Mesenchymal stem cell (in vitro differentiated cells and primary cell): ENCODE results near the gene RGMA.
A peak's percentile ranks its signal among the peaks of the same experiment; 100 is the strongest.
"Not testable (repeated sequence)": the region's sequence is repeated elsewhere in the genome, so short reads cannot be mapped to it uniquely, and the experiment has no call there.

Experiments
- DNase-seq: peaks from one replicate; pipeline ENCODE4 v3.0.0-alpha.2; 2013
- H2AFZ ChIP-seq: one replicate; pipeline ENCODE4 v1.6.1; 2013; ENCODE audit warnings: low read depth, mild to moderate bottlenecking, control low read depth, inconsistent platforms, low read length, moderate library complexity
- H2AK5ac ChIP-seq: 2 replicates; pipeline ENCODE4 v1.6.1; 2013; ENCODE audit warnings: low read length, moderate library complexity, mild to moderate bottlenecking, inconsistent platforms; ENCODE audit not compliant: severe bottlenecking
- H2BK120ac ChIP-seq: one replicate; pipeline ENCODE4 v1.6.1; 2013; ENCODE audit warnings: low read depth, mild to moderate bottlenecking, inconsistent platforms, low read length, moderate library complexity
- H2BK12ac ChIP-seq, 2 experiments: one replicate each; pipeline ENCODE4 v1.6.1; 2013; ENCODE audit warnings: inconsistent platforms in 2 of 2, low read length in 2 of 2, mild to moderate bottlenecking in 2 of 2, moderate library complexity in 2 of 2, control low read depth in 1 of 2
- H2BK15ac ChIP-seq: one replicate; pipeline ENCODE4 v1.6.1; 2013; ENCODE audit warnings: mild to moderate bottlenecking, low read depth, inconsistent platforms; ENCODE audit not compliant: poor library complexity, severe bottlenecking
- H2BK5ac ChIP-seq: 2 replicates; pipeline ENCODE4 v1.6.1; 2013; ENCODE audit warnings: low read depth, mild to moderate bottlenecking, low read length, control low read depth, inconsistent platforms; ENCODE audit not compliant: poor library complexity, severe bottlenecking
- H3K14ac ChIP-seq, 2 experiments: one replicate each; pipeline ENCODE4 v1.6.1; 2013; ENCODE audit warnings: inconsistent platforms in 2 of 2, low read length in 2 of 2, control low read depth in 1 of 2, mild to moderate bottlenecking in 1 of 2, moderate library complexity in 1 of 2
- H3K18ac ChIP-seq, 2 experiments: one replicate each; pipeline ENCODE4 v1.6.1; 2013; ENCODE audit warnings: inconsistent platforms in 2 of 2, low read length in 2 of 2, control low read depth in 1 of 2, low read depth in 1 of 2, mild to moderate bottlenecking in 1 of 2
- H3K23ac ChIP-seq, 2 experiments: one replicate each; pipeline ENCODE4 v1.6.1; 2013; ENCODE audit warnings: inconsistent platforms in 2 of 2, low read length in 2 of 2, mild to moderate bottlenecking in 2 of 2, moderate library complexity in 2 of 2, control low read depth in 1 of 2
- H3K27ac ChIP-seq: 2 replicates; pipeline ENCODE4 v1.5.1; 2013; ENCODE audit warnings: mild to moderate bottlenecking, moderate library complexity, low read length, control low read depth, inconsistent platforms; ENCODE audit not compliant: poor library complexity, severe bottlenecking
- H3K27me3 ChIP-seq, 2 experiments: 2 replicates each; pipeline versions ENCODE4 v1.6.1 to v1.7.0; 2013; ENCODE audit warnings: low read length in 2 of 2, mild to moderate bottlenecking in 2 of 2, moderate library complexity in 2 of 2, control low read depth in 1 of 2, inconsistent platforms in 1 of 2; ENCODE audit not compliant: control insufficient read depth in 1 of 2, insufficient read depth in 1 of 2
- H3K36me3 ChIP-seq, 2 experiments: 2 replicates each; pipeline versions ENCODE4 v1.6.1 to v1.7.0; 2013; ENCODE audit warnings: low read length in 2 of 2, control low read depth in 1 of 2, inconsistent platforms in 1 of 2, low read depth in 1 of 2, mild to moderate bottlenecking in 1 of 2; ENCODE audit not compliant: insufficient read depth in 2 of 2, control insufficient read depth in 1 of 2
- H3K4ac ChIP-seq, 2 experiments: one replicate each; pipeline ENCODE4 v1.6.1; 2013; ENCODE audit warnings: inconsistent platforms in 2 of 2, low read length in 2 of 2, mild to moderate bottlenecking in 2 of 2, moderate library complexity in 2 of 2, control low read depth in 1 of 2, low read depth in 1 of 2
- H3K4me1 ChIP-seq: 2 replicates; pipeline ENCODE4 v1.6.1; 2013; ENCODE audit warnings: low read depth, low read length, control low read depth; ENCODE audit not compliant: control insufficient read depth, insufficient read depth
- H3K4me2 ChIP-seq: 2 replicates; pipeline ENCODE4 v1.6.1; 2013; ENCODE audit warnings: low read length, mild to moderate bottlenecking, inconsistent platforms; ENCODE audit not compliant: poor library complexity, severe bottlenecking
- H3K4me3 ChIP-seq, 2 experiments: 2 replicates each; pipeline versions ENCODE4 v1.5.1 to v1.7.0; 2013; ENCODE audit warnings: low read length in 2 of 2, mild to moderate bottlenecking in 2 of 2, control low read depth in 1 of 2, low read depth in 1 of 2; ENCODE audit not compliant: insufficient read depth in 1 of 2
- H3K79me1 ChIP-seq: replicated peaks from 2 replicates; pipeline ENCODE4 v1.6.1; 2013; ENCODE audit warnings: mild to moderate bottlenecking, control low read depth, low read length, inconsistent platforms; ENCODE audit not compliant: poor library complexity, severe bottlenecking
- H3K9ac ChIP-seq: 2 replicates; pipeline ENCODE4 v1.7.0; 2013; ENCODE audit warnings: mild to moderate bottlenecking, low read length, moderate library complexity
- H3K9me3 ChIP-seq: 2 replicates; pipeline ENCODE4 v1.7.0; 2013; ENCODE audit warnings: mild to moderate bottlenecking, low read length; ENCODE audit not compliant: control insufficient read depth
- H4K8ac ChIP-seq: one replicate; pipeline ENCODE4 v1.6.1; 2013; ENCODE audit warnings: inconsistent platforms, mild to moderate bottlenecking, low read length, moderate library complexity
- H4K91ac ChIP-seq: one replicate; pipeline ENCODE4 v1.6.1; 2013; ENCODE audit warnings: mild to moderate bottlenecking, low read length, inconsistent platforms
- WGBS: methylation state at CpG from one replicate; pipeline ENCODE4 v1.1.7; 2013; ENCODE audit warnings: mixed read lengths; 5-methylcytosine and 5-hydroxymethylcytosine counted together

RGMA gene

DNA sequence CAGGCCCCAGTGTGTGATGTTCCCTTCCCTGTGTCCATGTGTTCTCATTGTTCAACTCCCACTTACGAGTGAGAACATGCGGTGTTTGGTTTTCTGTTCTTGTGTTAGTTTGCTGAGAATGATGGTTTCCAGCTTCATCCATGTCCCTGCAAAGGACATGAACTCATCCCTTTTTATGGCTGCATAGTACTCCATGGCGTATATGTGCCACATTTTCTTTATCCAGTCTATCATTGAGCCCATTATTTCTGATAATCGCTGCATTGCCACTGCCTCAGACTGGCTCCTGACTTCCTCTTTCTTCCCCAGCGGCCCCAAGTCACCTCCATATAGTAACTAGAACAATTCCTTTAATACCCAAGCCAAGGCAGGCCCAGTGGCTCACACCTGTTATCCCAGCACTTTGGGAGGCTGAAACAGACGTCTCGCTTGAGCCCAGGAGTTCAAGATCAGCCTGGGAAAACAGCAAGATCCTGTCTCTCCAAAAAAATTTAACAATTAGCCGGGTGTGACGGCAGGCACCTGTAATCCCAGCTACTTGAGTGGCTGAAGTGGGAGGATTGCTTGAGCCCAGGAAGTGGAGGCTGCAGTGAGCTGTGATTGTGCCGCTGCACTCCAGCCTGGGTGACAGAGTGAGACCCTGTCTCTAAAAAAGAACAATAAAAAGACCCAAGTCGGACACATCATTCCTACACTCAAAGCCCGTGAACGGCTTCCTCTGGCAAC, 49.3 kb downstream of the RGMA start:
- H3K4me3 ChIP-seq, H2AK5ac ChIP-seq, H2BK120ac ChIP-seq, H3K9me3 ChIP-seq, H3K4me1 ChIP-seq, H3K9ac ChIP-seq, H4K91ac ChIP-seq, H3K79me1 ChIP-seq, H2AFZ ChIP-seq, H2BK15ac ChIP-seq, H3K27me3 ChIP-seq, H3K18ac ChIP-seq, H3K4ac ChIP-seq, H3K36me3 ChIP-seq, H4K8ac ChIP-seq, H3K23ac ChIP-seq, H3K14ac ChIP-seq, H3K4me2 ChIP-seq, H2BK12ac ChIP-seq, H3K27ac ChIP-seq, H2BK5ac ChIP-seq, DNase-seq: not testable (repeated sequence)
- 91% methylated on average over 11 of the region's 13 CpGs for WGBS

DNA sequence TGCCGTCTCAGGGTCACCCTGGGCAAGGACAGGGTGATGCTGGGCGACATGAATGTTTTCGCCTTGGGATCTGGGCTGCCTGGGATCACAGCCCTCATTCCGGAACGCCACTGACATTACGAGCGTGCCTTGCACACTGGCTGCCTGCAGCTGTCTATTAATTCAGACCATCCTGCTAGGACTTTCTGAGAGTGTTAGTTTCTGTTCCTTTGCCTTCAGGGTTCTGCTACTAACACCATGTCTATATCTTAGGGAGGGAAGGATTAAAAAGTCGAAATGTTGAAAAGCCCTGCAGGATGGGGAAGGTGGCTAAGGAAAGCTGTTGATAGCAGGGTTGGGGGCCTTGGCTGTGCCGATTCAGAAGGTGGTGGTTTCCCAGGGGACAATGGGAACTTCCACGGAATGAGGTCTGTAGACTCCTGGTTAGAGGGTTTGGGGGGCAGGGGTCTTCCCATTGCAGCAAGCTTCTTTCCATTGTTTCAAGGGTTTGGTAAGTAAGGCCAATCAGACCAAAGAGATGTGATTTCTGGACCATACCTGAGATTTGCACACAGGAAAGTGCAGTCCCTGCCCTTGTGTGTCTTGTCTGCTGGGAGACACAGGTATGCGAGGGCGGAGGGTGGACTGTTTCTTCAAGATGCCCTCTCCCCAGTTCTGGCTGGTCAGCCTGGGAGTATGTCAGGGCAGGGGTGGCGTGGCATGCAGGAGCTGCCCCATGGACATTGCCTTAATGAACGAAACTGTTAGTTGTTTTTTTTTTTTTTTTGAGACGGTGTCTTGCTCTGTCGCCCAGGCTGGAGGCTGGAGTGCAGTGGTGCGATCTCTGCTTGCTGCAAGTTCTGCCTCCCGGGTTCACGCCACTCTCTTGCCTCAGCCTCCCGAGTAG, 50.9 kb downstream of the RGMA start:
- no peak for DNase-seq
- Histone ChIP-seq H3K4me2 (no peak overlapping the region), H3K4me3 (peak overlapping the region in 1 of 2 experiments; percentile 34), H3K9me3 (no peaks in the 10 kb centered on the region), H3K23ac (no peak overlapping the region), H3K27me3 (peaks cover 0 to 5% of the 10 kb centered on the region in 2 experiments), H2BK120ac (no peak overlapping the region), H3K79me1 (no peaks in the 10 kb centered on the region), H4K91ac (peak overlapping the region; percentile 65), H3K27ac (no peak overlapping the region), H2BK12ac (no peak overlapping the region), H2AFZ (no peak overlapping the region), H3K36me3 (no peaks in the 10 kb centered on the region), H4K8ac (no peak overlapping the region), H3K14ac (no peak overlapping the region), H3K9ac (no peak overlapping the region), H2BK5ac (no peak overlapping the region), H3K18ac (no peak overlapping the region), H3K4me1 (peaks cover 2% of the 10 kb centered on the region), H2BK15ac (no peak overlapping the region), H2AK5ac (no peak overlapping the region), H3K4ac (no peak overlapping the region)
- 86% methylated on average over 19 of the region's 20 CpGs for WGBS

GRCh38 chr15:93036951-93037819, 51.8 kb downstream of the RGMA start:
- no peaks in the 10 kb centered on the region for H3K79me1 ChIP-seq
- H2BK120ac ChIP-seq = no peak overlapping the region
- H3K4me3 ChIP-seq = peak overlapping the region in 1 of 2 experiments; percentile 34
- no peak overlapping the region for H3K9ac ChIP-seq
- no peak overlapping the region for H3K14ac ChIP-seq
- no peak overlapping the region for H3K23ac ChIP-seq
- H3K4me2 ChIP-seq = no peak overlapping the region
- no peak overlapping the region for H2BK15ac ChIP-seq
- peaks cover 0 to 5% of the 10 kb centered on the region in 2 experiments for H3K27me3 ChIP-seq
- no peak overlapping the region for H3K18ac ChIP-seq
- H3K4me1 ChIP-seq = peaks cover 2% of the 10 kb centered on the region
- no peak overlapping the region for H2AFZ ChIP-seq
- H2BK5ac ChIP-seq = no peak overlapping the region
- H3K36me3 ChIP-seq = no peaks in the 10 kb centered on the region
- no peak overlapping the region for H2BK12ac ChIP-seq
- no peaks in the 10 kb centered on the region for H3K9me3 ChIP-seq
- H3K27ac ChIP-seq = no peak overlapping the region
- H4K8ac ChIP-seq = no peak overlapping the region
- H3K4ac ChIP-seq = no peak overlapping the region
- peak; percentile 31 for DNase-seq
- no peak overlapping the region for H2AK5ac ChIP-seq
- 83% methylated on average over 29 of the region's 29 CpGs for WGBS
- H4K91ac ChIP-seq = peak overlapping the region; percentile 27
